Placental pericyte (primary cell): ENCODE results near the gene TICAM1. TPM values are rescaled to one million over a fixed set of nuclear protein-coding genes. Genes with fewer than 3 reads are reported as not detected.

Experiments used
- small RNA-seq: library from RNA; depleted of rRNA; stranded (forward); fragments of <200 nt; gene quantifications from one replicate; pipeline ENCODE3, GENCODE V24; 2012; ENCODE audit warnings: low replicate concordance
- total RNA-seq: library from RNA; depleted of rRNA; stranded (reverse); fragments of >200 nt; gene quantifications from 2 replicates; pipeline ENCODE4 v1.2.3, GENCODE V29; 2012

The TICAM1 gene
- 4.6 and 6.1 TPM in 2 replicates for total RNA-seq

GRCh38 chr19:4831304-4831978, at the start of gene TICAM1:
Gene TICAM1, minus strand, starts transcription at chr19:4831712. Its CDS starts 13,335 bp downstream, at chr19:4818377.

GRCh38 chr19:4867534-4868285, 36.2 kb upstream of the TICAM1 start, which contains the start of gene PLIN3:
Gene PLIN3, minus strand, starts transcription at chr19:4867667. Its CDS starts 6,273 bp downstream, at chr19:4861394.

GRCh38 chr19:4791183-4792018, 40.1 kb downstream of the TICAM1 start, which contains the start of gene FEM1A:
Gene FEM1A, plus strand, starts transcription at chr19:4791734. Its CDS starts 121 bp downstream, at chr19:4791855.

Small RNA genes within 50 kb of the gene (small RNA-seq; reads per million reads assigned to genes)
- gene MIR7-3, result 0.16 reads per million

Other genes with a start within 250 kb of the TICAM1 start
- gene TNFAIP8L1, start 192.2 kb downstream of the TICAM1 start, total RNA-seq, result 2.2 and 7.6 TPM in 2 replicates
- gene MYDGF, start 161.4 kb downstream of the TICAM1 start, total RNA-seq, result 159 and 290 TPM in 2 replicates
- gene DPP9, start 107.9 kb downstream of the TICAM1 start, total RNA-seq, result 85.8 and 87.1 TPM in 2 replicates
- 15.5 and 24.3 TPM in 2 replicates for gene FEM1A, start 40.0 kb downstream of the TICAM1 start, total RNA-seq
- 173 and 343 TPM in 2 replicates for gene PLIN3, start 36.0 kb upstream of the TICAM1 start, total RNA-seq
- not detected in 2 replicates for gene ARRDC5, start 71.2 kb upstream of the TICAM1 start, total RNA-seq
- 2.8 and 110 TPM in 2 replicates for gene UHRF1, start 77.8 kb upstream of the TICAM1 start, total RNA-seq
- 19.0 and 21.6 TPM in 2 replicates for gene KDM4B, start 137.4 kb upstream of the TICAM1 start, total RNA-seq